Gastroesophageal sphincter (tissue), 4 donors: ENCODE measurements around the gene TULP4. TPM values are rescaled to one million over a fixed set of nuclear protein-coding genes. Genes with fewer than 3 reads are reported as not detected.
A peak's percentile ranks its signal among the peaks of the same experiment; 100 is the strongest.

ENCODE experiments used
- ATAC-seq: fragments of 150-250 bp; one replicate; pipeline ENCODE4 v1.9.1; 2016; ENCODE audit warnings: mild to moderate bottlenecking, moderate library complexity
- H3K27ac ChIP-seq, 4 donors: fragments of 200-600 bp; sonication (generic) in 3 of 4; 1 replicate in 3 of 4; 2 replicates in 1 of 4; pipeline ENCODE4 v1.5.1; 2016 to 2019
- H3K27me3 ChIP-seq: fragments of 200-600 bp; sonication (generic); one replicate; pipeline ENCODE4 v1.5.1; 2019
- H3K36me3 ChIP-seq, 2 donors: fragments of 200-600 bp; sonication (generic); one replicate each; pipeline ENCODE4 v1.5.1; 2019; ENCODE audit warnings: control low read depth in 1 of 2
- H3K4me1 ChIP-seq, 3 donors: fragments of 200-600 bp; sonication (generic); 1 replicate in 2 of 3; 2 replicates in 1 of 3; pipeline ENCODE4 v1.5.1; 2016 to 2019; ENCODE audit warnings: control low read depth in 2 of 3
- H3K4me3 ChIP-seq, 2 donors: fragments of 200-600 bp; sonication (generic); one replicate each; pipeline ENCODE4 v1.5.1; 2019; ENCODE audit warnings: mild to moderate bottlenecking in 1 of 2, moderate library complexity in 1 of 2
- H3K9me3 ChIP-seq, 3 donors: fragments of 200-600 bp; sonication (generic); one replicate each; pipeline ENCODE4 v1.5.1; 2017 to 2019; ENCODE audit warnings: control low read depth in 2 of 3
- EP300 ChIP-seq: sonication (generic); formaldehyde crosslinking; IDR thresholded peaks from one replicate; pipeline ENCODE4 v1.6.1; 2017; ENCODE audit warnings: antibody characterized with exemption, mild to moderate bottlenecking
- POLR2A ChIP-seq, 2 donors: fragments of 450-650 bp; IDR thresholded peaks; one replicate each; pipeline ENCODE4 v1.6.1; 2017; ENCODE audit warnings: antibody characterized with exemption in 2 of 2, mild to moderate bottlenecking in 2 of 2, moderate library complexity in 1 of 2
- POLR2AphosphoS5 ChIP-seq: sonication (generic); formaldehyde crosslinking; IDR thresholded peaks from one replicate; pipeline ENCODE4 v1.6.1; 2017; ENCODE audit warnings: antibody characterized with exemption
- WGBS, 2 donors: methylation state at CpG; one replicate each; pipeline ENCODE4 v1.1.5; 2018; ENCODE audit warnings: low coverage in 1 of 2; 5-methylcytosine and 5-hydroxymethylcytosine counted together
- total RNA-seq, 4 donors: library from RNA; depleted of rRNA; stranded (reverse); fragments of >200 nt; gene quantifications; one replicate each; pipeline ENCODE4 v1.1.0, GENCODE V29; 2016
- TF ChIP-seq, protein P1 (sequence below), 4 experiments: fragments of 200-600 bp in 2 of 4; fragments of 450-650 bp in 2 of 4; sonication (generic) in 1 of 4; IDR thresholded peaks; one replicate each; pipeline ENCODE4 v1.5.1; 2017 to 2019; ENCODE audit warnings: antibody characterized with exemption in 4 of 4, mild to moderate bottlenecking in 2 of 4, moderate library complexity in 2 of 4

TULP4 gene
- total RNA-seq, 4 donors from 2014 or later, result 159 to 244 (median 201) TPM

DNA sequence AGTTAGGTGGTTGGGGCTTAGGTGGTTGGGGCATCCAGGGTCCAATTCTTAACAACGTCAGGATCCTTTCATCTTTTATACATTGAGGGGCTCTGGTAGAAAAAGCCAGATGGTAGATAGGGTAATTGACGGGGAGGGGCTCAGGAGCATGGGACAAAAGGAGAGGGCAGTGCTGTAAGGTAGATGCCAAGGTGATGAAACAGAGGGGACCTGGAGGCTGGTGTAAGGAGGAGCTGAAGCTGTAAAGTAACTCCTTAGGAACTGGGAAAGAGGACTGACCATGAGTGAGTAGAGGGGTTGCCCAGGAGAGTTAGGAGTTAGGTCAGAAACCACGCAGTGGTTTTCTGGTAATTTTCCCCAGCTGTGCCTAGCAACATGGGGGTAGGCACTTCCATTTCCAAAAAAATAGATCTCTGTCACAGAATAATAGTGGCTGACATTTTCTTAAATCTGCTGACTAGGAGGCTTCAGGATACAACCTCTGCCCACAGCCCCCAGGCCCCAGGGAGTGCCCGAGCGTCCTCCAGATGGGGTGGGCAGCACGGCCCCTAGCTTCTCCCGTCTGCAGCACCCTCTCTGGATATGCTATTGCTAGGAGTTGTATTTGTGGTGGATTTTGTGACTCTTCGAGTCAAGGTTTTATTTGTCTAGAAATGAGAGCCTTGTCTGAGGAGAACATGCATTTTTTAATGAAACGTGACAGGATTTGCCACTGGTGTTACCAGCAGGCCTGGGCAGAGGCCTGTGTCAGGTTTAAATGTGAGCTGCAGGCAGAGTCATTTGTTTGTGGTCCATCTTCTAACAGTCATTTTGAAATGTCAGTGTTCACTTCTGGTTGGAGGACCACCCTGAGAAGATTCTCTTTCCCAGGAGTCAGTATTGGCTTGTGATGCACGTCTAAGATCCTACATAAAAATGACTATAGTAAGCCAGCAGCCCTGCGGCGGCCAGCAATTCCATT lies 44.6 kb downstream of the TULP4 start:
- WGBS, 2 donors, result 72 to 93% methylated on average over 4 to 6 of the region's 12 CpGs
- TF ChIP-seq POLR2AphosphoS5 (no peak), POLR2A (IDR thresholded peaks at IDR 0.05) (no peak), EP300 (no peak)
- TF ChIP-seq, protein P1, sequence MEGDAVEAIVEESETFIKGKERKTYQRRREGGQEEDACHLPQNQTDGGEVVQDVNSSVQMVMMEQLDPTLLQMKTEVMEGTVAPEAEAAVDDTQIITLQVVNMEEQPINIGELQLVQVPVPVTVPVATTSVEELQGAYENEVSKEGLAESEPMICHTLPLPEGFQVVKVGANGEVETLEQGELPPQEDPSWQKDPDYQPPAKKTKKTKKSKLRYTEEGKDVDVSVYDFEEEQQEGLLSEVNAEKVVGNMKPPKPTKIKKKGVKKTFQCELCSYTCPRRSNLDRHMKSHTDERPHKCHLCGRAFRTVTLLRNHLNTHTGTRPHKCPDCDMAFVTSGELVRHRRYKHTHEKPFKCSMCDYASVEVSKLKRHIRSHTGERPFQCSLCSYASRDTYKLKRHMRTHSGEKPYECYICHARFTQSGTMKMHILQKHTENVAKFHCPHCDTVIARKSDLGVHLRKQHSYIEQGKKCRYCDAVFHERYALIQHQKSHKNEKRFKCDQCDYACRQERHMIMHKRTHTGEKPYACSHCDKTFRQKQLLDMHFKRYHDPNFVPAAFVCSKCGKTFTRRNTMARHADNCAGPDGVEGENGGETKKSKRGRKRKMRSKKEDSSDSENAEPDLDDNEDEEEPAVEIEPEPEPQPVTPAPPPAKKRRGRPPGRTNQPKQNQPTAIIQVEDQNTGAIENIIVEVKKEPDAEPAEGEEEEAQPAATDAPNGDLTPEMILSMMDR (IDR thresholded peaks at IDR 0.05), result no peak
- ATAC-seq, result no peak
- Histone ChIP-seq H3K4me3 (no peak overlapping the region), H3K4me1 (peaks cover 0 to 29% (median 0%) of the 10 kb centered on the region in 3 donors), H3K36me3 (no peaks in the 10 kb centered on the region), H3K27ac (no peak overlapping the region), H3K27me3 (no peaks in the 10 kb centered on the region), H3K9me3 (no peaks in the 10 kb centered on the region)

DNA sequence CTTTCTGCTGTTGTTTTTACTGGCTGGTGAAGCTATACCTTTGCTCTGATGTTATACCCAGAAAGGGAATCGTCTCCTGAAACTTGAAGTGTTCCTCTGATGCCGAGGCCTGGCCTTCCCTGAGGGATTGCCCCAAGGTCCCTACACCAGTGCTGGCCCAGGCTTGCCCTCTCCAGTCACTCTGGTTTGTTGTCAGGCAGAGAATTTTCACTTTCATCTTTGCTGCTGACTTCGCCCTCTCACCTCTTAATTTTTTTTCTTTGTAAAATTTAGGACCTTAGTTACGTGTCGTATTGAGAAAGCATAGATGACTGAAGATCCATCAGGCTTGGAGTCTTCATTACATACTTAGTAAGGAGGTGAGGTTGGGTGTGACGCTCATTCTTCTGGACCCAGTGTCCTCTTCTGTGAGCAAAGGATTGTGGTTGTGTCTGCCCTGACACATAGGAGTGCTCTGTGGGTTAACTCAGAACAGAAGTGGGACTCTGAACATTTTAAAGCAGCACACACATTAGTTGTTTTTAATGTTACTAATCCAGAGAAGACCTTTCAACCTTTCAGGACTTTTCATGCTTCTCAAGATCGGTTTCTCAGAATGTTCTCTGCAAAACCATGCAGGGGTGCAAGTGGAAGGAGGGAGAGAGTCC lies 45.4 kb downstream of the TULP4 start:
- Histone ChIP-seq H3K27me3 (no peaks in the 10 kb centered on the region), H3K9me3 (no peaks in the 10 kb centered on the region), H3K27ac (peak overlapping the region in 1 of 4 donors; percentile 26), H3K4me1 (peaks cover 0 to 38% (median 0%) of the 10 kb centered on the region in 3 donors), H3K36me3 (no peaks in the 10 kb centered on the region), H3K4me3 (no peak overlapping the region)
- 90 to 92% methylated on average over 5 to 7 of the region's 7 CpGs for WGBS, 2 donors
- ATAC-seq, result no peak
- TF ChIP-seq POLR2AphosphoS5 (no peak), EP300 (no peak)

DNA sequence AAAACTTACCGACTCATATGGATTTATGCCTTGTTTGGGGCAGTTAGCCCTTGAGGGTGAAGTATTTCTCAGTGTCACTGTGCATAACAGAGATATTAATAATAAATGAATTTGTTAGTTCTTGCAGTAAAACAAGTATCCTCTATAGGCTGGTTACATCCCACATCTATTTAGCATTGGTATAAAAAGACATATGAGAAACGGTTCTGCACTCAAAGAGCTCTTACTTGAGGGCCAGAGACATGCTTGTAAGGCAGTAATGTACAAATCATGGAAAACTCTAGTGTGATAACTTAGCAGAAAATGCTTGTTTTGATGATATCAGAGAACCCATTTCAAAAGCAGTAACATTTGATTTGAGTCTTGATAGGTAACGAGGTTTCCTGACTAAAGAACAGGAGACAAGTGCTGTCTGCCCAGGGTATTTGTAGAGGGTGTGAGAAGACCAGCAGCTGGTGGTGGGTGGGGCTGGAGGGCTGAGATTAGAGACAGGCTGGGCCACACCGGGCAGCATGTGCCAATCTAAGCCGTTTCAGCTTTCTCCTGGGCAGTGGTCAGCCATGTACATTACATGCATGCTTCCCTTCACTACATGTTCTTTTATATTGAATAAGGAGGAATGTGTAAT lies 46.3 kb downstream of the TULP4 start:
- H3K36me3 ChIP-seq, result no peaks in the 10 kb centered on the region
- no peak for ATAC-seq
- no peak overlapping the region for H3K4me3 ChIP-seq
- WGBS, 2 donors, result 70 to 84% methylated on average over 5 of the region's 5 CpGs
- H3K9me3 ChIP-seq, result no peaks in the 10 kb centered on the region
- TF ChIP-seq POLR2AphosphoS5, result no peak
- TF ChIP-seq, protein P1 (IDR thresholded peaks at IDR 0.05), result no peak
- peak overlapping the region in 1 of 4 donors; percentile 26 for H3K27ac ChIP-seq
- peaks cover 0 to 38% (median 0%) of the 10 kb centered on the region in 3 donors for H3K4me1 ChIP-seq
- H3K27me3 ChIP-seq, result no peaks in the 10 kb centered on the region

DNA sequence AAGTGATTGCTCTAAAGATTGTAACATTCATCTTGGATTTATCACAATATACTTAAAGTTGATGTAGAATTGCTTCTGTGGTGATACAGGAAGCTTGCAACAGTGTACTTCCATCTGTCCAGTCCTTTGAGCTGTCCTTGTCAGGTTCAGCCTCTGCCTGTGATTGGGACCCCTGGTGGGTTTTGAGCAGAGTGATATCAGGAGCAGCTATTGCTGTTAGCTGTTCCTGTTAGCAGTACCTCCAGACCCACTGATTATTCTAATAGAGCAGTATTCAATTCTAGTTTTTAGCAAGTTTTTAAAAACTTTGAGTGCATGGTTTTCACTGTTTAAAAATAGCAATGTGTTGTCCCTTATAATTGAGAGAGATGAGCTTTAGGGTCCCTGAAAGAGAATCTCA lies 48.8 kb downstream of the TULP4 start:
- Histone ChIP-seq H3K4me1 (peaks cover 0 to 38% (median 0%) of the 10 kb centered on the region in 3 donors), H3K27ac (no peak overlapping the region), H3K36me3 (no peaks in the 10 kb centered on the region), H3K4me3 (no peak overlapping the region), H3K9me3 (no peaks in the 10 kb centered on the region), H3K27me3 (no peaks in the 10 kb centered on the region)
- TF ChIP-seq, protein P1 (IDR thresholded peaks at IDR 0.05), result no peak
- TF ChIP-seq EP300, result no peak
- TF ChIP-seq POLR2AphosphoS5, result no peak
- TF ChIP-seq POLR2A (IDR thresholded peaks at IDR 0.05), result no peak
- ATAC-seq, result no peak

DNA sequence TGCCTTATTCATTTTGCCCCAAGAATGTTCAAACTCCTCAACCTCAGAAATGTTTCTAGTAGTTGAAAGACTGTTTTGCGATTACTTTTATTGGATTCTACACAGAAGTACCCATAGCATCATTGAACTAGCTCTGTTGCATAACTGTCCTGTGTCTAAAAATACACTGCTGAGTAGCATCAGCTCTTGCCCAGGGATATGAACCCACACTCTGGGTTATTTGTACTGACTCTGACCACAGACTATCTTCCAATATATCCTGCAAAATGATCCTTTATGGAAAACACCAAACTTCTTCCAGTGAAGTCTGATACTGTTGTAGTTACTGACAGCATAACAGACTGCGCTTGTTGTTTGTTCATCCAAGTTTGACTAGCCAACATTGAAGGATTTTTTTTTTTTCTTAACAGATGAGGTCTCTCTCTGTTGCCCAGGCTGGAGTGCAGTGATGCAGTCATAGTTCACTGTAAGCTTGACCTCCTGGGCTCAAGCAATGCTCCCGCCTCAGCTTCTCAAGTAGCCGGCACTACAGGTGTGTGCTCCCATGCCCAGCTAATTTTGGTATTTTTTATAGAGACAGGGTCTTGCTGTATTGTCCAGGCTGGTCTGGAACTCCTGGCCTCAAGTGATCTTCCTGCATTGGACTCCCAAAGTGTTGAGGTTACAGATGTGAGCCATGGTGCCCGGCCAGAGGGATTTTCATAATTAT lies 49.9 kb downstream of the TULP4 start:
- 73 to 86% methylated on average over 3 to 4 of the region's 5 CpGs for WGBS, 2 donors
- Histone ChIP-seq H3K27me3 (no peaks in the 10 kb centered on the region), H3K4me1 (peaks cover 0 to 33% (median 0%) of the 10 kb centered on the region in 3 donors), H3K4me3 (no peak overlapping the region), H3K27ac (no peak overlapping the region), H3K36me3 (no peaks in the 10 kb centered on the region), H3K9me3 (no peaks in the 10 kb centered on the region)
- TF ChIP-seq POLR2A (IDR thresholded peaks at IDR 0.05) (no peak), EP300 (no peak), POLR2AphosphoS5 (no peak)
- TF ChIP-seq, protein P1 (IDR thresholded peaks at IDR 0.05), result no peak
- no peak for ATAC-seq
